ENCODE measurements around the gene ADGRA3.

The ADGRA3 gene

DNA sequence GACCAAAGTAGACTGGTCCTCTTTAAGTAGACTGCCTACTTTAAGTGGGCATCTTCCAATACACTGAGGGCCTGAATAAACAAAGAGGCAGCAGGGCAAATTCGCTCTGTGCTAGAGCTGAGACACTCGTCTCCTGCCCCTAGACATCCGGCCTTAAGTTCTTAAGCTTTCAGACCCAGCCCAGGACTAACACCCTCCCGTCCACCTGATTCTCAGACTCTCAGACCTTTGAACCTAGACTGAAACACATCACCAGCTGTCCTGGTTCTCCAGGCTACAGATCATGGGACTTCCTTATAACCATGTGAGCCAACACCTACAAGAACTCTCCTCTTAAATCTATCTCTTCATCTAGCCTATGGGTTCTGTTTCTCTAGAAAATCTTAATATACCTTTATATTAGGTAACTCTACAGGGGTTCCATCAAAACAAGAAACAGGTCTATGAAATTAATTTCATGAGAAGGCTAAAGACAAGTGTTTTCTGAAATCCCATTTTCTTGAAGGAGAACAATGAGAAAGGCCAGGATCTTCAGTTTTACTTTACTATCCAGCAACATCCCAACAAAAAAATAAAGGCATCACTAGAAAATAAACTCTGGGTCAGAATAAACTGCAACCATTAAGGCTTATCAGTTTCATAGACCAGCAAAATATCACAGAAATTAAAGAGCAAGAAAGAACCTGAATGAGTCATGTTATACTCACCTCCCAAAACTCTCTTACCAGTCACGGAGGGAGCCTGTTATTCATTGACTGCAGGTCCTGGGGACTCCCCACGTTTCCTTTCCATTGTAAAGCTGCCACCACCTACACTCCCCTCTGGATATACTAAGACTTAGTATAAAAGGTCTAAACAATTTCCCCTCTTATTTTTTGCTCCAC, 14.8 kb downstream of the ADGRA3 start:
- DNase-seq (ENCODE audit: insufficient read length, low spot score) (no peak), FAIRE-seq (no peak)
- no peak for TF ChIP-seq CTCF (IDR thresholded peaks at IDR 0.05; ENCODE audit: insufficient read depth, missing control alignments)

DNA sequence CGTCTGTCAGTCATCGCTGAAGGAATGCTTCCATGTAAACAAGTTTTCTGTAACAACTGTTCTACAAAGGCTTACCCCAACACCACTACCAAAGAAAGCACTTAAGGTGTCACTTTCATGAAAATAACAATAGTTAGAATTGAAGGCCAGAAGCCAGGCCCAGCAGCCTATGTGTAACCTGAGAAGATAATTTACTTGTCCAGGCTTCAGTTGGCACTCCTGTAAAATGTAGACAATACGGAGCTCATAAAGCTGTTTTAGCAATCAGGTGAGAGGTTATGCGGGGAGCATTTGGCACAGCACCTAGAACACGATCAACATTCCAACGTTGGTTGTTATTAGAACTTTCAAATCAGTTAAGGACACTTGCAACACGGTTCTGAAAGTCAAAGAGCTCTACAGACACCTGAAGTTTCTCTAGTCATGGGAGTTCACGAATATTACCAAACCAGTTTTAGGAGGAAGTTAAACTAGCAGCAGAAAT, 15.7 kb downstream of the ADGRA3 start:
- no peak for TF ChIP-seq CTCF (IDR thresholded peaks at IDR 0.05; ENCODE audit: insufficient read depth, missing control alignments)
- FAIRE-seq (no peak), DNase-seq (ENCODE audit: insufficient read length, low spot score) (no peak)

DNA sequence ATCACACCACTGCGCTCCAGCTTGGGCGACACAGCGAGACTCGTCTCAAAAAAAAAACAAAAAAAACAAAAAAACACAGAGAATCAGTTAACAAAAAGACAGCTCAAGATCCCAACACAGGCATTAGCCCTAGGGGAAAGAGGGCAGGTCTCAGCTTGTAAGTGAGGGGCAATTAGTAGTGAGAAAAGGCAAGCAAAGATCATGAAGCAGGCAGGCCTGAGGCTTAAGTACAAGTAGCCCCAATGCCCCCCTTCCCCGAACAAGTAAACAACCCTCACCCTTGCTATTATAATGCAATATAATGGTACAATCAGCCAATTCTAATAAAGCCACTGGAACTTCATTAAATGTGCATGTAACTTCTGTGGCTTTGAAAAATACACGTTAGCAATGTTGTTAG, 17.0 kb downstream of the ADGRA3 start:
- FAIRE-seq (no peak), DNase-seq (ENCODE audit: insufficient read length, low spot score) (no peak)
- no peak for TF ChIP-seq CTCF (IDR thresholded peaks at IDR 0.05; ENCODE audit: insufficient read depth, missing control alignments)

GRCh38 chr4:22496165-22496813, 19.6 kb downstream of the ADGRA3 start:
- DNase-seq (ENCODE audit: insufficient read length, low spot score): no peak
- TF ChIP-seq CTCF (IDR thresholded peaks at IDR 0.05; ENCODE audit: insufficient read depth, missing control alignments): no peak
- FAIRE-seq: no peak

- TF ChIP-seq CTCF (IDR thresholded peaks at IDR 0.05; ENCODE audit: insufficient read depth, missing control alignments): no peak
- FAIRE-seq: no peak
- no peak for DNase-seq (ENCODE audit: insufficient read length, low spot score)
These were observed 22.3 kb downstream of the ADGRA3 start for GRCh38 chr4:22493523-22493922.

GRCh38 chr4:22492987-22493386, 22.9 kb downstream of the ADGRA3 start:
- no peak for TF ChIP-seq CTCF (IDR thresholded peaks at IDR 0.05; ENCODE audit: insufficient read depth, missing control alignments)
- FAIRE-seq (no peak), DNase-seq (ENCODE audit: insufficient read length, low spot score) (no peak)

GRCh38 chr4:22491939-22492338, 23.9 kb downstream of the ADGRA3 start:
- FAIRE-seq: no peak
- no peak for DNase-seq (ENCODE audit: insufficient read length, low spot score)
- no peak for TF ChIP-seq CTCF (IDR thresholded peaks at IDR 0.05; ENCODE audit: insufficient read depth, missing control alignments)
